AG04449 (cell line): ENCODE measurements around the gene DRG2.

Experiments used
- CTCF ChIA-PET: fragments of 350-600 bp; formaldehyde crosslinking; extraction: SDS; loops from one replicate; lab custom pipeline; 2021; ENCODE audit warnings: antibody characterized with exemption; lab: Yijun Ruan, JAX
- POLR2A ChIA-PET: fragments of 400-600, 350-600 bp; formaldehyde crosslinking; extraction: SDS; loops from one replicate; lab custom pipeline; 2020; ENCODE audit warnings: antibody characterized with exemption, inconsistent platforms; lab: Yijun Ruan, JAX
- DNase-seq: peaks from one replicate; pipeline ENCODE4 v3.0.0-alpha.2; 2010; ENCODE audit warnings: low read depth, low spot score
- H3K4me3 ChIP-seq: 2 replicates; pipeline ENCODE4 v1.5.1; 2011; ENCODE audit warnings: low read depth, mild to moderate bottlenecking, control low read depth, low read length
- CTCF ChIP-seq: IDR thresholded peaks from one replicate; pipeline ENCODE4 v1.5.1; 2011; ENCODE audit warnings: mild to moderate bottlenecking, moderate library complexity, low read length, control low read depth, inconsistent platforms; ENCODE audit not compliant: insufficient read depth; ENCODE audit errors: missing control alignments

Gene DRG2

GRCh38 chr17:18117533-18117932 is 29.8 kb downstream of the DRG2 start:
- ChIA-PET POLR2A (interaction anchor here (0.7 kb wide), 1 partner anchor 66 kb away, joined by 3 read pairs; the partner anchor contains the start of gene ALKBH5), CTCF (no interaction called here)
- DNase-seq, result no peak
- H3K4me3 ChIP-seq, result no peak overlapping the region
- no peak for TF ChIP-seq CTCF

GRCh38 chr17:18117982-18118975 is 30.5 kb downstream of the DRG2 start:
- no peak for TF ChIP-seq CTCF
- no peak for DNase-seq
- CTCF ChIA-PET, result no interaction called here
- POLR2A ChIA-PET, result interaction anchor here (0.7 kb wide), 1 partner anchor 65 kb away, joined by 3 read pairs; the partner anchor contains the start of gene ALKBH5
- no peak overlapping the region for H3K4me3 ChIP-seq

- POLR2A ChIA-PET, result no interaction called here
- no peak for DNase-seq
- no peak for TF ChIP-seq CTCF
- CTCF ChIA-PET, result no interaction called here
- H3K4me3 ChIP-seq, result no peak overlapping the region
Measured at GRCh38 chr17:18119166-18119745, 31.5 kb downstream of the DRG2 start.

GRCh38 chr17:18119938-18120337 is 32.2 kb downstream of the DRG2 start:
- ChIA-PET POLR2A (no interaction called here), CTCF (no interaction called here)
- DNase-seq, result no peak
- H3K4me3 ChIP-seq, result no peak overlapping the region
- no peak for TF ChIP-seq CTCF

GRCh38 chr17:18120461-18121017 is 32.8 kb downstream of the DRG2 start:
- no peak for TF ChIP-seq CTCF
- H3K4me3 ChIP-seq, result no peak overlapping the region
- ChIA-PET POLR2A (no interaction called here), CTCF (no interaction called here)
- no peak for DNase-seq
